Stimulated activated CD4-positive, alpha-beta T cell treated with anti-CD3 and anti-CD28 coated beads, Interleukin-1b, Interleukin-23, amount 100 ng/mL, for 4 hours (primary cell): ENCODE measurements around the gene CCSER1.
"Not testable (repeated sequence)": the region's sequence is repeated elsewhere in the genome, so short reads cannot be mapped to it uniquely, and the experiment has no call there.

Experiments used
- DNase-seq, 2 donors: peaks; one replicate each; pipeline ENCODE4 v3.0.0-alpha.2; 2020; ENCODE audit warnings: low read depth in 2 of 2

CCSER1 gene

DNA sequence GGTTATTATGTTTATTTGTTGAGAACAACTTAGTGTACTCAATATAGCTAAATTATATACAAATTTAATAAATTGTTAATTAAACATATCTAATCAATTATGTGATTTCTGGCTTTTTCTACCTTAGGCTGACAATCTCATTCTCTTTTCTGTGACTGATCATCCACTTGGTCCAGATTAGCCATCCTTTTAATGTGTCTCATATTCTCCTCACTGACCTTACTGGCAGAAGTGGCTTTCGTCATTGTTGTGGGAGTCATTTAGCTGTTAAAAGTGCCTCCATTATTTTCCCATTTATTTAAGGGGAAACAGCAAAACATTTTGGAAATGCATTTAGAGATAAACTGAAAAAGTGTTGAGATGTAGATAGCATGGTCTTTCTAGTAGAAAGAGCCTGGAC is 172.2 kb downstream of the CCSER1 start:
- no peak for DNase-seq

DNA sequence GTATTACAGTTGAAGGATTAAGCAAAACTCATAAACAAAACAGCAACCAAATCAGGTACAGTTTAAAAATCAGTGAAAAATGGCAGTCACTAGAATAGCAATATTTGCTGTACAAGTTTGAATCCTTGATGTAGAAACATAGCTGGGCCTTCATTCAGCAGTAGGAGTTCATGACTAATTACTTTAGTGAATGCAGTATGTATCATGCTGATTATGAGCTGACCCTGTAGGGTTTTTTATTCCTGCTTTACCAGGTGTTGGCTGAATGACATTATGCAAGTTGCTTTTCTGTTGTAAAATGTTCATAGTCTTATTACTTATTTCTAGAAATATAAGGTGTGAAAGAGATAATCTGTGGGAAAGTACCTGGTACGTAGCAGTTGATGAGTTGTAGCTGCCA is 179.6 kb downstream of the CCSER1 start:
- no peak for DNase-seq

DNA sequence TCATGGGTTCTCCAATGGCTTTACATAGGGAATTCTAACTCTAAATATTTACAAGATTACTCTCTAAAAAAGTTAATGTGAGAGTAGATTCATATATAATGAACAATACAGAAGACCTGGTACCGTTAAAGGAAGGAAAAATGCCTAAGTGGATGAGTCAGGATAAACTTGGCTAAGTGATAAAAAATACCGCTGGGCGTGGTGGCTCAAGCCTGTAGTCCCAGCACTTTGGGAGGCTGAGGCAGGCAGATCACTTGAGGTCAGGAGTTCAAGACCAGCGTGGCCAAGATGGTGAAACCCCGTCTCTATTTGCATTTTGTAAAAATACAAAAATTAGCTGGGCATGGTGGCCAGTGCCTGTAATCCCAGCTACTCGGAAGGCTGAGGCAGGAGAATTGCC is 189.9 kb downstream of the CCSER1 start:
- not testable (repeated sequence) for DNase-seq

DNA sequence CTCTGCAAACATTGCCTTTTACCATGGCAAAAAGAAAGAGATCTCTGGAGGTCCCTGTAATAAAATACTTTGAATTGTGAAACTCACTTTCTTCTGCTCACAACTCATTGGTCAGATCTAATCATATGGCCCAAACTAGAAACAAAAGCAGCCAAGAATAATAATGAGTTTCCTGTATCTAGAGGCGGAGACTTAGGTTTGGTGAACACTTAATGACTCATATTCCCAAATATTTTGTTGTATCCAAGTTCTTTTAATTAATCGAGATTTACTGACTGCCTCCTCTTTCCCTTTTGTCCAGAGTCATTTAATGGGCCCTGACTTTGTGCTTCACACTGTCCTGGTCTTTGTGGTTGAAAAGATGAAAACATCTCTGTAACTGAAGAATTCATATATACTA is 190.6 kb downstream of the CCSER1 start:
- no peak for DNase-seq

DNA sequence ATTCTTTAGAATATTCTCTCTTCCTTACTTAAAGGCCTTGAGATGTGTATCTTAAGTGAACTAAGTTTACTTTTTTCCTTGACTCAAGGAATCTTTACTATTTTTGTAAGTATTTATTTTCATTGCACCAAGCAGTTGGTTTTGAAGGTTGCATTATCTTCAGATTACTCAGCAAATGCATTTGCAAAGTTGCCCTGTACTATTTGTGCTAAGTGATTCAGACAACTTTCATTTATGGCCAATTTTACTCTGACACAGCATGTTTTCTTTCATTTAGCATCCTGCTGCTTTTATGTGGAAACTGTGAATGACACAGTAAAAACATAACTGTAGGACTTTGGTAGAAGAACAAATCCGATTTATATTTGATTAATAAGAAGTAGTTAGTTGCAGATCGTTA is 191.0 kb downstream of the CCSER1 start:
- DNase-seq: no peak

DNA sequence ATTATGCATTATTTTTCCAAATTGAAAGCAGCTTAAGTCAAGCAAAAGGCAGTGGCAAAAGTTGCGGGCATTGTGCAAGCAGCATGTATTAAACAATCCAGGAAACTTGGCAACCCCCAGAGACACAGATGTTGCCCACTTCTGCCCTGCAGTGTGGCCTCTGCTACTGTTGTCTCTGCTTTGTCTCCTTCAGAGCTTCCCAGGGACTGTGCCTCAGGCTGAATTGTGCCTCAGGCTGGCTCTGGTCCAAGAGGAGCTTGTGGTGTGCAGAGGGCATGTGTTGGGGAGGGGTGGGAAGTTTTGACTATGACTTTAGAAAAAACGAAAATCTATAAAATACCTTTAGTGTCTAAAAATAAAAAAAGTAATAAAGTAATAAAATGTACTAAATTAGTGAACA is 201.4 kb downstream of the CCSER1 start:
- DNase-seq: no peak

DNA sequence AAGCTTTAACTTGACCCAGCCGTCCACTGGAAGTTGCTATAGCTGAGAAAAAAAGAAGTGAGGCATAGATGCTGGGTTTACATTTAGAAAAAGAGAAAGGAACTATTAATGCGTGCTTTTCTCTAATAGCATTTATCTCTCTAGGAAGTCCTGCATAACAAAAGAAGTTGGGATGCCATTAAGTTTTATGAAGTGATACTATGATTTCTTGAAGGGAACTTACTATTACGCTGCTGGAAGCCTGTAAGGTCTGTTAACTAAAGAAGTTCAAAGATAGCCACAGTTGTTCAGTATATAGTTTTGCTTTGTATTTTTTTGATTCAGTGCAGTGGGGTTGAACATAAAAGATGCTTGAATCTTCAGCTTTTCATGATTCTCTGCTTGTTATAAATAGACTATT is 203.4 kb downstream of the CCSER1 start:
- no peak for DNase-seq

DNA sequence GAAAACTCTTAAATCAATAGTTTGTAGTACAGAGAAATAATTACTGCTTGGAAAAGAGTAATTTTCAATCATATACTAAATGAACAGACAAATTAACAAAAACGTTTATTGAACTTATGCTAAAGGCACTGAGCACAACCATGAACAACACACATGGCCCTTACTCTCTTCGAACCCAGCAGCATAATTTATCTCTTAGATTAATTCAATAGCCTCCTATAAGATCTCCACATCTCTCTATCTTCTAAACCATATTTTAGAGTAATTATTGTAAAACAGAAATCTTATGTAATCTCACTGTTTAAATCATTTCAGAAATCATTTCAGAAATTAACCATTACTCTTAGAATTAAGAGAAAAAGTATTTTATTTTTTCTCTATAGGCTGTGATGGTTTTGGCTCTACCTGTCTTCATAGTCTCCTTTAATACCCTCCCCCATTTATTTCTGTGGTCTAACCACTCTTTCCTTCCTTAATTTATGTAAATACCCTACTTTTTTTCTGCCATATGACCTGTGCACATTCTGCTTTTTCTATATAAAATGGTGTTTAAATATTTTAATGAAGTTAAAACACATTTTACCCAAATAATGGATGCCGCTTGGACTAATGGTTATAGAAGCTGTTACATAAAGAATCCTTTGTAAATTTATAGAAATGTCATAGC is 218.5 kb downstream of the CCSER1 start:
- no peak for DNase-seq

DNA sequence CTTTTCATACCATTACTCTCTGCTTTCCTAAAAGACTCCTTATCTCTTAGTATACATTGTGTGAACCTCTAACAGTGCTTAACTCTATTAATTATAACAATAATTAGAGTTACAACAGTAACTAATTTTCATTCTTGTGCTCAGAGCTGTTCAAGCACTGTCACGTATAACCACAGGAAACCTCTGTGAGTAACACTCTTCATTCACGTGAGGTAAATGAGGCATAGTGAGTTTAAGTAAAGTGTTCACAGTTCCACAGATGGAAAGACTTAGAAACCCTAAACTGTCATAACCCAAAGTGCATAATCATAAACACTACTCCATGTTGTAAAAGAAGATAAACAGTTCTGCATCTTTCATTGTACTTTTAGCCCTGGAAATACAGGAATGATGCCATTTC is 222.4 kb downstream of the CCSER1 start:
- DNase-seq: no peak

DNA sequence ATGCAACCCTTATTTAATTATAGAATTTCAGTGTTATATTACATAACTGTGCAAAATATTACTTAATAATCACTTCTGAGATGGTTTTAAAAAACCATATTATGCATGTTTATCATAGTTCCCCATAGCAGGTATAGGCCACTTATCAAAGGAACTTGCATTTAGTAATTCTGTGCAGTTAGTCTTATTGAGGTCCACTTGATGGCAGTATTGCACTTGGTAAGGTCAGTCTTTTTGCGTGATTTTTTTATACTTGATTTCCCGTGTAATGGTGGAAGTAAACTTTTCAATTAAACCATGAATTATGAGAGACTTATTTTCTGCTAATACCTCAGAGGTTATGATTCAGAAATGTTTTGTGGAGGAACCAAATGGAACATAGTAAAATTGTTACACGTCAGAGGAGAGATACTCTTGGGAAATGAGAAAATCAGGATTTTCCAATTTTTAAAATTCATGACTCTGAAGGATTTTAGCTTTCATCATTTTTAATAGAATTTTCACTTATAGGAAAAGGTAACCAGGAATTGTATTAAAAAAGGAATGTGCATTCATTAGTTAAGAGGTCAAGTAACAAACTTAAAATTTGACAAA is 230.0 kb downstream of the CCSER1 start:
- no peak for DNase-seq

DNA sequence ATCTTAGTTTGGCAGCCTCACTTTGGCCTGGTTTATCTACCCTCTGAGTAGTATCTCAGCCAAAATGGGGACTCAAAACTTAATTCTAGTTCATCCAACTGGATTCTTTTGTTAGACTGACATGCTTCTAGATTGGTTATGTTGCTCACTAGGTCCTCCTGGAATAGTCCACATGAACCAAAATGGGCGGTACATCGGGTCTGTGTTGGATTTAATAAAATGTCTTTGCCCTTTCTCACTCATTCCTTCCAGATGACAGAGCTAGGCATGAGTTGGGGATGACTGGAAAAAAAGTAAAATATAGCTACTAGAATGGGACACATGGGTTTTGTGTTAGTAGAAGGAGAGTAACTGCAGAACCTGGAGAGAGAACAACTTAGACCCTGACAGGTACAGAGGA is 247.9 kb downstream of the CCSER1 start:
- DNase-seq: no peak

DNA sequence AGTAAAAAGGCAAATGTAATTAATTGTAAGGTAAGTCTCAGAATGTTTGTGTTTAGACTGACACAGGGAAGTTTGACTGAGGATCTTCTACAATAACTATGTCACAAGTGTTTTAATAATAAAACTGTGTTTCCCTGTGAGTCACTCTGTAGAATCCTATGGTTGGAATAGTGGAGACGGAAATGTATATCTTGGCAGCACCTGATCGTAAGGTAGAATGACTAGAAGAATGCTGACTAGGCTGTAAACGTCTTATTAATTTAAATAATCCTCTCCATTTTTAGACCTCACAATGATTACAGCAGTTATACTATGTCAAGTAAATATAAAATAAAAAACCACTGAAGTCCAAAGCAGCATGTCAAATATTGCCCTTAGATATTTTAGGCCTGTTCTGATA is 266.0 kb downstream of the CCSER1 start:
- no peak for DNase-seq

DNA sequence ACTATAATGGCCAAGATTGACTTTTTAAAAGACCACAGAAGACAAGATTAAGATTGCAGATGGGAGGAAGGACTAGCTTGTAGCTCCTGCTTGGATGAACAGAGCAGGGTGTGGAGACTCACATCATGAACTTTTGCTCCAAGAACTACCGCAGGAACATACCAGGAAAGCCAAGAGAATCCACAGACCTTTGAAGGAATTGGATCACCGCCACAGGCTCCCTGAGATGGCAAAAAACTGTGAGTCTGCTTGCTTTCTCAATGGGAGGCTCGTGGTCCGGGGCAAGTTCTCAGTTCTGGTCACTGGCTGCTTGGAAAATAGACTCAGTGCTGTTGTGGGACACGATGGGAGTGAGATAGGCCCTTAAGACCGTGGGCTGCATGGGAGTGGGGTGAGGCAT is 276.6 kb downstream of the CCSER1 start:
- DNase-seq: no peak

DNA sequence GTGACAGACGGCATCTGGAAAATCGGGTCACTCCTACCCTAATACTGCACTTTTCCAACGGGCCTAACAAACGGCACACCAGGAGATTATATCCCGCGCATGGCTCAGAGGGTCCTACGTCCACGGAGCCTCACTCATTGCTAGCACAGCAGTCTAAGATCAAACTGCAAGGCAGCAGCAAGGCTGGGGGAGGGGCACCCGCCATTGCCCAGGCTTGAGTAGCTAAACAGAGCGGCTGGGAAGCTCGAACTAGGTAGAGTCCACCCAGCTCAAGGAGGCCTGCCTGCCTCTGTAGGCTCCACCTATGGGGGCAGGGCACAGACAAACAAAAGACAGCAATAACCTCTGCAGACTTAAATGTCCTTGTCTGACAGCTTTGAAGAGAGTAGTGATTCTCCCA is 280.7 kb downstream of the CCSER1 start:
- DNase-seq: not testable (repeated sequence)

DNA sequence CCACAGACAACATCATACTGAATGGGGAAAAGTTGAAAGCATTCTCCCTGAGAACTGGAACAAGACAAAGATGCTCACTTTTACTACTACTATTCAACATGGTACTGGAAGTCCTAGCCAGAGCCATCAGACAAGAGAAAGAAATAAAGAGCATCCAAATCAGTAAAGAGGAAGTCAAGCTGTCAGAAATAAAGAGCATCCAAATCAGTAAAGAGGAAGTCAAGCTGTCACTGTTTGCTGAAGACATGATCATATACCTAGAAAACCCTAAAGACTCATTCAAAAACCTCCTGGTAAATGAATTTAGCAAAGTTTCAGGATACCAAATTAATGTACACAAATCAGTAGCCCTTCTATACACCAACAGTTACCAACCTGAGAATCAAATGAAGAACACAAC is 285.6 kb downstream of the CCSER1 start:
- DNase-seq: not testable (repeated sequence)

DNA sequence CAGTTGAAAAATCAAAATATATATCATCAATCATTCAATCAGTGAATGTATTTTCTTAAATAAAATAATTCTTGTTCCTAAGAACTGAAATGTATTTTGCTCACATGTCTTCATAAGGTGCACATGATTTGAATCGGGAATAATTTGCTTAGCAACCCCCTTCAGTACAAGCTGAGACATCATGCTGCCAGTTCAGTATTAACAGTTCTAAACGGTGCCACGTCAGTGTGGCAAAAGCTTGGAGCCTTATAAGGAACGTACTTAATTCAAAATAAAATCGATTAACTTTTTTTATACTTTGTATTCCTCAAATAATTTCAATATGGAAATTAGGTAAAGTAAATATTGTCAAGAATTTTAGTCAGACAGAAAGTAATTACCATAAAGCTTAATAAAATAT is 287.9 kb downstream of the CCSER1 start:
- no peak for DNase-seq

DNA sequence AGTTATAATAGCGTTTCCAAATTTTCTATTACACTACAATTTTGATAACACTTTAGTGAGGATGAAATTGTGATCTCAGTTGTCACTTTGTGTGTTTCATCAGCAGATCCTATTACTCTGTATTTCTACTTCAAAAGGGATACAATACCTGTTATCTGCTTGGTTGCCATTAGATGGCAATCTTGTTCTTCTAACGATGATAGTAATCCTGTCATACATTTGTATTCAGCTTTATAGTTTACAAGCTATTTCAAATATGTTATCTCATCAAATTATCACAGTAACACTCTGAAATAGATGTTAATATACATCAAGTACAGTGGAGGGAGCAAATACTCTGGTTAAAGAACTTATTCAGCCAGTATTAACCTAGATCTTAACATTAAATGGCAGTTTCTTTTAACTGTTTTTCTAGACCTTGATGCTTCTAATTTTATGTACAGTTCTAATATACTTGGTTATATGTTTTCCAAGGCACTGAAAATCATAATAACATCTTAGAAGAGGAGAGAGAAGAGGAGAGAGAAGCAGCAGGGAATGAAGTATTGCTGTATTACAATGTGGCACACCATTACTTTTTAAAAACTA is 292.0 kb downstream of the CCSER1 start:
- DNase-seq: no peak

DNA sequence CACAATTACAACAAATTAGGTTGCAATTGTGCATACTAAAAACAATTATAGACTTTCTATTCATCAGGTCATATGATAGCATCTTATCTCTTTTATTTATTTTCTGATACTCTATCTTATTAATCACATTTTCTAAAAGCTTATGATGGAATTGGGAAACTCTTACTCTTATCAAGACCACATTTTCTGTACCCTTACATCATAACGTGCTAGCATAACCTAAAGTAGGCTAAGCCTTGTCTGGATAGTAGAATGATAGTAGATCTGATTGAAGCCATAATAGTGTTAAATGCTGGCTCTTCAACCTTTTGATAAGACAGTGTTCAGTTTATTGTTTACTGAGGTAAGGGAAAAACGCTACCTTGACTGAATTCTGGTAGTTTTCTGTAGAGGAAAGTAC is 294.0 kb downstream of the CCSER1 start:
- DNase-seq: no peak

DNA sequence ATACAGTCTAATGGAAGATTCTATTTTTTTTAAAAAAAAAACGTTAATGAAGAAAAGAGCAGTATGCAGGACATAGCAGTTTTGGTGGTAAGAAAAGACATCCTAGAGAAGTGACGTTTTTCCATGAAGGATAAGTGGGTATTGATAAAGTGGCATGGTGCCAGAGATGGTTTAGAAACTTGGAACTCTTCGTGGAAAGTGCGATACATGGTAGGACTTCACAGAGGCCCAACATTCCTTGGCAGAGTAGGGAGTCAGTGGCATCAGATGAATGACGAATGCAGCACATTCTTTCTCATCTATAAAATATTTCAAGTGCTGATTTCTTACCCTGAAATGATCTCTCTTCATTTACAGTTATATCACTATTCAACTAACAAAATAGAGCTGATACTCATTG is 298.7 kb downstream of the CCSER1 start:
- DNase-seq: no peak

DNA sequence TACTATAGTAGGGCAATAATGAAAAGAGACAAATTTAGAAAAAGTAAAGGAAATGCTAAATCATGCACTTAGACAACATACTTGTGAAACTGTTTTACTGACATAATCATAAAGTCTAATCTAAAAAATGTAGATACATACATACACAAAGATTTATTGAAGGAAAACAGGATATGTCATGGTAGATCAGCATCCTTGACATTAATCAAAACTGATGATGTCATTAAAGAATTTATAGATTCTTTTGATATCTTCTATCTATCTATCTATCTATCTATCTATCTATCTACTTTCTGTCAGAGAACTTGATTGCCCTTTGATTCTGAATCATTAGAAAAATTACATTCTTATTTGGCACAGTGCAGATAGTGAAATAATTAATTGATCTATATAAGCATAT is 311.3 kb downstream of the CCSER1 start:
- DNase-seq: no peak

DNA sequence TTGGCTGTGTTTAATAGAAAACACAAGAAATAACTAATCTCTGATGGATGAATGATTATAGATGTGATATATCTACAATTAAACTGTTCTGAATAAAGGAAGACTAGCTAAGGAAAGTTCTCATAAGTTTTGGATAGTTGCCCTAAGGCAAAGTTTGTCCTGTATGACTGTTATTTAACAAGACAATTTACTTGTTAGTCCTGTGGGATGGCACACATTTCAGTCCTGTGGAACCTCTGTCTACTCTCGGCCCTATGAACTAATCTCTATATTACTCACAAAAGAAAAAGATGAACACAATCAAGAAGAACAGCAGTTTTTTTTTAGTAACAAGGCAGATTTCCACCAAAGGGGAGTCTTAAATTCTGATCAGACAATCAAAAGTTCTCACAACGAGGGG is 314.6 kb downstream of the CCSER1 start:
- DNase-seq: no peak

DNA sequence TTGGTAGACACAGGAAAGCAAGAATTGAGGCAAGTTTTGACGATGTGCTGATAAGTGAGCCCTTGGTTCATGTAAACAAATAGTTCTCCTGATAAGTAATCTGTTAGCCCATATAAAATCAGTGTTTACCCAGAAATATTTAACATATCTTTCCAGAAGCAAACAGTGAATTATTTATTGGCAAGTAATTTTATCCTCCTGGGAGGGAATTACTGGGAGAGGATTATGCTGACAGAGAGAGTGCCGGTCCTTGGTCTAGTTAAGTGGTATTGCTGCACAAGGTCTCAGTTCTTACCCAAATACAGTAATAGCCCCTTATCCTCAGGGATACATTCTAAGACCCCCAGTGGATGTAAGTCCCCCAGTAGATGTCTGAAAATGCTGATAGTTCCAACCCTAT is 315.4 kb downstream of the CCSER1 start:
- no peak for DNase-seq

DNA sequence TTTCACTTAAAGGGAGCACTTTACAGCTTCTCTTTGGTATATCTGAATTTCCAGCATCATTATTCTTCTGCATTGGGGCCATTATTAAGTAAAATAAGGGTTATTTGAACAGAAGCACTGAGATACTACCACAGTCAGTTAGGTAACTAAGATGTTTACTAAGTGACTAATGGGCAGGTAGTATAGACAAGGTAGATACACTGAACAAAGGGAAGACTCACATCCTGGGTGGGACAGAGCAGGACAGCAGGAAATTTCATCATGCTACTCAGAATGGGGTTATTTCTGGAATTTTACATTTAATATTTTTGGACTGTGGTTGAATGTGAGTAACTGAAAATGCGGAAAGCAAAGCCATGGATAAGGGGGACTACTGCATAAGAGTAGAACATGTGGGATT is 316.0 kb downstream of the CCSER1 start:
- DNase-seq: no peak

DNA sequence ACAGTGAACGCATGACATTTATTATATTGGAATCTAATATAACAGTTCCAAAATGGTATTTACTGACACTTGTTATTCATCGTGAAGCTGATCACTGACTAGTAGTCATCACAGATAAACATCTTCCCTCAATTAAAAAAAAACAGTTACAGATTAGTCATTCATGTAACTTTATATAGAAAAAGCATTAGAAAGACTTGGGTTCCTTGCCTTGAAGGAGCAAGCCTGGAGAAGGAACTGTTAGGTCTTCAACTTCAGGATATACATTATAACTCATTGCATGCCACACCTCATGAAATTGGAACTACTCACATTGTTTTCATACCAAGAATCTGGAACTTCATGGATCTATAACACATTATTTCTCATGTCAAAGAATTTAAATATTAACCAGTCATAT is 317.7 kb downstream of the CCSER1 start:
- DNase-seq: no peak
